GM19395 (cell line): Measurements from ENCODE around the gene NAGPA.
"Not testable (repeated sequence)": the region's sequence is repeated elsewhere in the genome, so short reads cannot be mapped to it uniquely, and the experiment has no call there.

Experiments used
- ATAC-seq: cut with Tn5 transposase; IDR thresholded peaks from one replicate; pipeline ENCODE4 v1.9.1; 2021; ENCODE audit warnings: mild to moderate bottlenecking, moderate library complexity; ENCODE audit not compliant: unreplicated experiment

Gene NAGPA

GRCh38 chr16:5062051-5062450 is 28.3 kb upstream of the NAGPA start:
- no peak for ATAC-seq

GRCh38 chr16:5060073-5060641 is 26.4 kb upstream of the NAGPA start:
- no peak for ATAC-seq

- ATAC-seq = no peak
These were observed 25.8 kb upstream of the NAGPA start for GRCh38 chr16:5059386-5060072.

DNA sequence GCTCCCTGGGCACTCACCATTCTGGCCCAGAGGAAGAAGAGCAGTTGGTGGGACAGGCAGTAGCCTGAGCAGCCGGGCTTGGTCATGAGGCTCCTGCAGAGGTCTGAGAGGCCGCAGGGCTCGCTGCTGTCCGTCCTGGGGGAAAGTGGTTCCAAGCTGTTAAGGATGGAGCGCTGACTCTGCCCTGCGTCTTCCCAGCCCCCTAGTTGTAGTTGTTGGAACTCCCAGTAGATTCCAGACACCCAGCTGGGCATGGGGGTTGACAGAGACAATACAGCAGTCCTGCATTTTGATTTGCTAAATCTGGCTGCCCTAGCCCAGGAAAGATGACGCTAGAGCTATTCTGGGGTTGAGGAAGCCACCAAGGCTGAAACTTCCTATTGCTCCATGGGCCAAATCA is 24.7 kb upstream of the NAGPA start:
- no peak for ATAC-seq

- ATAC-seq = no peak
These were observed 22.6 kb upstream of the NAGPA start for GRCh38 chr16:5056352-5056751.

GRCh38 chr16:5054876-5055865 is 21.4 kb upstream of the NAGPA start:
- ATAC-seq = no peak

- no peak for ATAC-seq
These were observed 13.2 kb upstream of the NAGPA start for GRCh38 chr16:5046914-5047313.

DNA sequence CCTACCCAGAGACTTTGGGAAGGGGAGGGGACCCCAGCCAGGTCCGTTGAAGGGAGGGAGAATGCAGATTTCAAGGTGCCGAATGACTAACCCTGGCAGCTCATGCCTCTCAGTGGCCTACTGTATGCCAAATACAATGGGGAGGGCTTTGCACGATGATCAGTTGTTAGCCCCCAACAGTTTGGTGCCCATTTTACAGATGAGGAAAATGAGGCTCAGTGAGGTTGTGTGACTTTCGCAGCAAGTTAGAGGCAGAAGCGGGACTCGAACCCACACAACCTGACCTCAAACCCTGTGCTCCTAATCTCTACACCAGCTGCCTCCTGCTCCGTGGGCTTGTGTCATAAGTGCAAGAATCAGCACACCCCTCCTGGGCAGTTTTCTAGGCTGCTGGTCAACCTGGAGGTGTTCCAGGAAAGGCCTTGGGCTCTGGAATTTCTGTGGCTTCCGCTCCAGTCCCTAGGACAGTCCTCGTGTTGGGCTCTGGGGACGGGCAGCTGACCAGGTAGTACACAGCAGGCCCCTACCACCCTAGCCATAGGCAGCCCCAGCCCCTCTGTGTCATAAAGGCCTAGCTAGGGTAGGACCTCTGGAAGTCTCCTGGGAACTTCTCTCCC is 11.9 kb upstream of the NAGPA start:
- ATAC-seq = no peak

DNA sequence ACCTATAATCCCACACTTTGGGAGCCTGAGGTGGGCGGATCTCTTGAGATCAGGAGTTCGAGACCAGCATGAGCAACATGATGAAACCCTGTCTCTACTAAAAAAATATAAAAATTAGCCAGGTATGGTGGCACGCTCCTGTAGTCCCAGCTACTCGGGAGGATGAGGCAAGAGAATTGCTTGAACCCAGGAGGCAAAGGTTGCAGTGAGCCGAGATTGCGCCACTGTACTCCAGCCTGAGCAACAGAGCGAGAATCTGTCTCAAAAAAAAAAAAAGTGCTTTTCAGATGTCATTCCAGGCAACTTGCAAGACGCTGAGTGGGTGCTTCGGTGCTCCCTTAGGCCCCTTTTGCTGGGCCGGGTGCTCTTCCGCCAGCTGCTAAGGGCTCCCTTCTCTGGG is 10.8 kb upstream of the NAGPA start:
- ATAC-seq = not testable (repeated sequence)

DNA sequence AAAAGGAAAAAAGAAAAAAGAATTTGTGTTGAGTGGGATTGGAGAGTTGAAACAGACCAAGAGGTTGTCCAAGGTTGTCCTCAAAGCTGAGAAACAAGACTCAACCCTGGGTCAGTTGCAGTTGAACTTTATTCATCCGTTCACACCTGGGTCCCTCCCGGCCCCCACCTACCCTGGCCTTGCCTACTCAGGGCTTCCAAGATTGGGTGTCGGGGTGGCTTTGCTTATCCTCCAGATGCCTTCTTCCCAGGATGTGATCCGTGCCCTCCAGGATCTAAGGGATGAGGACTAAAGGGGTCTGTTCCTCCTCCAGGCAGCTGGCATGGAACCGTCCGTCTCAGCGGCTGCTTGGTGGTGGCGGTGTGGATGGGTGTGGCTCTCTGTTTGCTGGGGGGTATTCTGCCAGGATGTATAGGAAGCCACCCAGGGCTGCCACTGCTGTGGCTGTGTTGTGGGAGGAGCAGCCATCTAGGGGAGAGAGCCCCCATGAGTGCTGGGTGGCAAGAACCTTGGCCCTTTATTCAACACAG is 10.3 kb upstream of the NAGPA start:
- ATAC-seq = no peak

GRCh38 chr16:5042574-5043171 is 8.9 kb upstream of the NAGPA start:
- ATAC-seq = no peak

- ATAC-seq = peak; percentile 84
These were observed 7.9 kb upstream of the NAGPA start for GRCh38 chr16:5041600-5042133.

DNA sequence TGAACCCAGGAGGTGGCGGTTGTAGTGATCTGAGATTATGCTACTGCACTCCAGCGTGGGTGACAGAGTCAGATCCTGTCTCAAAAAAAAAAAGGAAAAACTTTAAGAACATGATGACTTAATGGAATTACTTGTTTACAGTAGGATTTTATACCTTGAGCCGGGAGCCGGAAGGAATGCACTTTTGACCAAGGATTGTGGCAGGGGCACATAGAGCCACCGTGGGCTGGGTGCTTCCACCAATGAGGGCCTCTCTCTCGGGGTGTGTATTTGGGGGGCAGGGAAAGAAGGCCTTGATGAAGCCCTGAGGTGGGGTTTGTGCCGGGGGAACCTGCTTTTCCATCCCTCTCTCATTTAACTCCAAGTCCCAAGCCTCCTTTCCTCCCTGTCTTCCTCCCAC is 6.7 kb upstream of the NAGPA start:
- no peak for ATAC-seq

- no peak for ATAC-seq
These were observed 2.8 kb upstream of the NAGPA start for GRCh38 chr16:5036228-5037156.

- ATAC-seq = no peak
These were observed 2.1 kb upstream of the NAGPA start for GRCh38 chr16:5035909-5036227.

DNA sequence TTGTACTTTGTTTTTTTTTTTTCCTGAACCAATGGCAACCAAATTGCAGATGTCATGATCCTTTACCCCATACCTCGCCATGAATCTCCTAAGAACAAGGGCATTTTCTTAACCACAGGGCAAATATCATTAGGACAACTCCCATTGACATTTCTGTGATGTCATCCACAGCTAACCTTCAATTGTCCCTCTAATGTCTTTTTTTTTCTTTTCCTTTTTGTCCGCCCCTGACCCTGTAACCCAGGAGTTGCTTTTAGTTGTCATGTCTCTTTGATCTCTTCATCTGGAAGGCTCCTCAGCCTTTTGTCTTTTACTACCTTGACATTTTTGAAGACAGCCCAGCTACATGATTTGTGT is 410 bp upstream of the NAGPA start:
- no peak for ATAC-seq

DNA sequence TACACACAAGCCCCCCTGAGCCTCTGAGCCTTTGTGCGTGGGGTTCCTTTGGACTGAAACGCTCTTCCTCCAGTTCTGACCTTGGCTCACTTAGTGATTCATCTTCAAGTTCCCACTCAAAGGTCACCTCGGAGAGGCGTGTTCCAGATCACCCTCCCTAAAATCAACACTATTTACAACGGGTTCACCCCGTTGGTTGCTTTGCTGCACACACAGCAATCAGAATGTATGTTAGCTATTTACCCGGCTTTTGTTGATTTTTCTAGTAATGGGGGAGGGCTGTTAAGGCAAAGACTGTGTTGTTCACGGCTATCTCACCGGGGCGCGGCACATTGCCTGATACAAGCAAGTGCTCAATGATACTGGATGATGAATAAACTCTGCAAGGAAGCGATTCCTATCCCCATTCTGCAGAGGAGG is 977 bp downstream of the NAGPA start:
- ATAC-seq = no peak

DNA sequence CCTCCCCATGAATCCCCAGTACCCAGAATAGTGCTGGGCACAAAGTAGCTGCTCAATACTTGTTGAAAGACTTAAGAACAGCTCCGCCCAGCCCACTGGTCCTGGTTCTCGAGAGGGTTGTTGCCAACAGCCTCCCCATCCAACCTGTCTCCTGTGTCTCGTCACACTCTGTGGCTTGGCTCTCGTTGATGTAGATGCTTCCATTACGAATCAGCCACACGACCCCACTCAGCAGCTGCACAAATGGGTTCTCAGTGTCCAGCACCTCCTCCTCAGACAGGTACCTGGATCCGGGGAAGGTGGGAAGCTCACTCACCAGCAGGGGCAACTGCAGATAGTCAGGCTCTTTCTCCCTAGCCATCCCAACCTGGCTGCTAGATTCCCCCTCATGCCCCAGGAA is 2.1 kb downstream of the NAGPA start:
- no peak for ATAC-seq

DNA sequence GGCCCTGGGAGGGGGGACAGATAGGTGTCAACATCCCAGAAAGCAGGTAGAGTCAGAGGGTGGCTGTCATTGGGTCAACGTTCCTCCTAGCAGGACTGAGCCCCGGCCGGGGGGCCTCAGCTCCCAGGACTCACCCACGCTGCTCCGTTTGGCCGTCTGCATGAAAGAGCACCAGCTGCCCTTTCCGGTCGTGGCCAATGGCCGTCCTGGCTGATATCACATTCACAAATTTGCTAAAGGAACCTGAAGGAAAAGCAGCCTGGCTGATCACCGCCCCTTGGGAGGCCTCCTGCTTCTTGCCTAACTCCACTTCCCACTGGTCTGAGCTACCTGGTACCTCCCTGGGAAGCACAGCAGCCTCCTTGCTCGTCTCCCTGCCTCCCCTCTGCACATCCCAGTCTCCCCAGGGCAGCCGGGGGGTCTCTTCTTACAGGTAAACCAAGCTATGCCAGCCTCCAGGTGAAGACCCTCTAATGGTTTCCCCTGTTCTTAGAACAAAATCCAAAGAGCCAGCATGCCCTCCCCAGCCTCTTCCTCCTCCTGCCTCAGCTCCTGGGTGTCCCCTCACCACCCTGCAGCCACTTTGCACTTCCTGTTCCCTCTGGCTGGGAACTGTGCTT is 3.4 kb downstream of the NAGPA start:
- ATAC-seq = no peak
